Stimulated activated naive CD8-positive, alpha-beta T cell treated with anti-CD3 and anti-CD28 coated beads, Interleukin-15, Interleukin-2, amounts not matched to agents 100 U/mL and 50 U/mL, for 24 hours (primary cell): ENCODE data around the gene AOPEP.

Experiments
- ATAC-seq: fragments of 150-1000 bp; cut with Tn5 transposase; one replicate; pipeline ENCODE4 v1.10.0; 2021
- DNase-seq: peaks from one replicate; pipeline ENCODE4 v3.0.0; 2021

Gene AOPEP

DNA sequence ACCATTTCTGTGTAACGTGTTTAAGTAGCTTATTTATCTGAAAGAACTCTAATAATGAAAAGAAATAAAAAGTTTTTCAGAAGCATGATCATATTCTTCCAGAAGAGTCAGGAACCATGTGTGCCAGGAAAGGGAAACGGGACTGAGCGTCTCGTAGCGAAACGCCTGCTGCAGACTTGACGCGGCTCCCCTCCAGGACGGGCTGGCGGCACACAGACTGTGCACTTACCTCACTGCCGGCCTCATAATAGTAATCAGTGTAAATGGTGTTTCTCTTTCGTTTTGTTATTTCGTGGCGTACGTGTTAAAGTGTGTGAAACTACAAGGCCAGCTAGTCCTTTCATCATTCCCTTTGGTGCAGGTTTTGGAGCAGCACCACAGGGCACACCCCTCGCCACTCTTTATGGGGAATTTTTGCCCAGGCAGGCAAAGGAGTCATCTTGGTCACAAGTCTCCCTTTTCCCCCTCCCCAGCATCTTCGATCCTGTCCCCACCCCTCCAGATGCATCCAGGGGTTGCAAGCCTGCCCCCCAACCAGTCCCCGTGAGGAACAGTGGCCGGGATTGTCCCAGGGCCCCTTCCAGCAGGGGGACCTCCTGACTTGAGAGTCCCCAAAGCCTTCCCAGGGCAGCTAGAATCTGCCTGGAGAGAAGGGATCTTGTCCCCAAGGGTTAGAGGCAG, 357.9 kb downstream of the AOPEP start:
- no peak for ATAC-seq

DNA sequence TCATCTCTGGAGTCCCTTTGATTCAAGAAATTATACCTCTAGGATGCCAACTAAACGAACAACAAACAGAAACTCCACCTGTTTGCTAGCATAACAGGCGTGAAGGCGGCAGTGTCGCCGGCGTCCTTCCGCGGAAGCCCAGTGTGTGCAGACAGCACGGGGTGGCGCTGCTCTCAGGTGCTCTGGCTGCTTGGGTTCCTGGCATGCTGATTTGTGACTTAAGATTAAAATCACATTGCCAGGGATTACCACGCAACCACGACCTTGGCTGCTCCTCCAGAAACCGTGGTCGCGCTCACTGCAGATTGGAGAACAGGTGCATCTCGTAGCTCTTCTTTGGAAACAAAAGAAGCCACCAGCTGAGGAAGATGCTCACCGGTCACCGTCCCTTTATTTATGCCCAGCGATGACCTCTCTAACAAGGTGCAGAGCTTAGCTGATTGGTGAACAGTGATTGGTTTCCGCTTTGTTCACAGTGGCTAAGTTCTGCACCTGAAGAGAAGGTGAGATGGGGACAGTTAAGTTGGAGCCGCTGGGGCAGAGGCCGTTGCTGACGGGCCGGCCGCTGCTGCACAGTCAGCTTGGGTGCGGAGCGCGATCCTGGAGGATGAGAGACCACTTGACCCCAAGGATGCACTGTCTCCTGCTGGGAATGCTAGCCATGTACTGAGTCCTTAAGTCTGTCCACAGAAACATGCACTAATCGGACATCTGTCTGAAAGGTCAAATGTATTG, 358.7 kb downstream of the AOPEP start:
- ATAC-seq, result no peak

More for the DNA sequence above, 357.9 kb downstream of the AOPEP start:
- no peak for DNase-seq

DNA sequence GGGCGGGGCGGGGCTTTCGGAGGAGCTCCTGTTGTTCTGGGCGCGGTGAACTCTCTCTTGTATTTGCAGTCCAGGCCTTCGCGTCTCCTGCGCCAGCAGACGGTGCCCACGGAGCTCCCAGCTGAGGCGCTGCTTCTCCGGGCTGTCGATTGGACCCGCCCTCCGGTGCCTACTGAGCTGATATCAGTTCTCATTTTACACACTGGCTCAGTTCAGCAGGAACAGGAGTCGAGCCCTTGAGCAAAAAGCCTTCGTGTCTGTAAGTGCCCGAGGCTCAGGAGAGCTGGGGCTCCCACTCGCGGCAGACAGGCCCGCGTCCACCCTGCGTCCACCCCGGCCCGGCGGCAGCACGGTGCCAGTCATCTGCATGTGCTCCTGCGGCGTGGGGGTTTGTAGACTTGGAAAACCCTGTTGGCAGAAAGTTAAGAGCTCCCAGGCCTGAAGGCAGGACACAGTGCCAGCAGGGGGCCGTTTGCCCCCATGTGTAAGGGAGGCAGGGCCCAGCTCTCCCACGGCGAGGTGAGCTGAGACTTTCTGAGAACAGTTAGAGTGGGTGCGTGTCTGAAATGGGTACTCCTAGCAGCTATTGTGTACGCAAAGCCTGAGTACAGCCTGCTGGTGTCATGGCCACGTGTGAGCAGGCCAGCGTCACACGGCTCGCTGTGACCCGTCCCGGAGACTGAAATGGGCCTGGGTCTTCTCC, 359.5 kb downstream of the AOPEP start:
- ATAC-seq (no peak), DNase-seq (no peak)

More for the DNA sequence above, 358.7 kb downstream of the AOPEP start:
- DNase-seq, result no peak

DNA sequence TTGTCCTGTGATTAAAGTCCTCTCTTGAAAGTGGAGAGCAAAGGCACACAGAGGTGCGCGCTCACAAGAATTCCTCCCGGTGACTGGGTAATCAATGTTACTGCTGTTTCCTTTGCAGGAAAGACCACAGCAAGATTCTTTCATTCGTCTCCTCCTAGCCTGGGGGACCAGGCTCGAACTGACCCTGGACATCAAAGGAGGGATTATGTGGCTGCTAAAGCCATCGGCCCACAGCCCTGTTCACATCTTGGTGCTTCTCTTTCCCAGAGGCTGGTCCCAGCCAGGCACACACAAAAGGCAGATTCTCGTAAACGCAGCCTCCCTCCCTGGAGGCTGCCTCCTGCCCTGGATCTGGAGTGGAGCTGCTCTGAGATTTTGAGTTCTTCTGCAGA, 360.1 kb downstream of the AOPEP start:
- DNase-seq (no peak), ATAC-seq (no peak)

DNA sequence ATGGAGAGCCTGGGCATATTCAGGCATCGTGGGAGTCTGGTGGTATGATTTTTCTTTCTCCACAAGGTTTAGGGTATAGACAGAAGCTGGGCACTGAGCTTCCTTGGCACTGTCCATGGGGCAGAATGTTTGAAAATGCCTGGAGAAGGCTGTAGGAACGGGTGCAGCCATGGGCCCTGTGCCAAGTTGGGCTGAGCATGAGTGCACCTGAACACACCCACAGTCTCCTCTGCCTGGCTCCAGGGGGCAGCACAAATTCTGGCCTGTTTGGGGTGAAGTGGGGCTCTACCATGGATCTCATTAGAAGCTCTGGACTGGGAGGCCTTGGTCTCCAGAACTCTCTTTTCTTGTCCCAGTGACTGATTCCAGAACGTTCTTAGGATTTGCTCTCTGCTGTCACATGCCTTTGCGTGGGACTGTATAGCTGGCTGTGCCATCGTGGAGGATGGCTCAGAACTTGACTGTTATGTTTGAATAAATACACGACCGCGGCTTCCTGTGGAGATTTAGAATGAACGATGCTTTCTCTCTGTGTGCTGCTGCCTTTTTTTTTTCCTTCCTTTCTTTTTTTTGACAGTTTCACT, 361.3 kb downstream of the AOPEP start:
- ATAC-seq (no peak), DNase-seq (no peak)

DNA sequence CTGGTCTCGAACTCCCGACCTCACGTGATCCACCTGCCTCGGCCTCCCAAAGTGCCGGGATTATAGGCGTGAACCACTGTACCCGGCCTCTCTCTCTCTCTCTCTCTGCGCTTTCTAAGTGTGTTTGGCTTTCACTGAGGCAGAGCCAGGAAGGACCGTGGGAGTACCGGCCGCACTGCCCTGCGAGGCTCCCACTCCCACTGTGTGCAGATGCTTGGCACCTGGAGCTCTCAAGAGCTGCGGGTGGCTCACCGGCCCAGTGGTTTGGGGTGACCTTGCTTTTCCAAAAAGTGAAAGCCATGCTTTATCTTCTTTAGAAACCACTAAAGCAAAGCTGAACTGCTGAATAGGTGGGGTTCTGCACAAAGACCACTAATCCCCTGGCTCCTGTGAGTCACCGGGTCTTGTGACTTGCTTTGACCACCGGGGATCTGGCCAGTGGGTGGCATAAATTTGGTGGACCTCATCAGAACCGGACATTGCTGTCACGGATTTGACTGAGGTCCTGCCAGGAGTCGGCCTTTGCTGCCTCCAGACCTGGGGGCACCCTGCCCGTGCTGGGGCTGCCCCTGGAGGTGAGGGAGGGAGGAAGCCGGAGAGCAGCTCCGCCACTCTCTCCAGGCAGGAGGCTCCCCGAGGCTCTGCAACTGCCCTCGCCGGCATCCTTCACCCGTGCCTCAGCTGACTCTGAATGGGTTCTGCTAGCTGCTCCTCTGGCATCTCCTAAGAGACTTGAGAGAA, 362.1 kb downstream of the AOPEP start:
- no peak for ATAC-seq
- DNase-seq, result no peak

DNA sequence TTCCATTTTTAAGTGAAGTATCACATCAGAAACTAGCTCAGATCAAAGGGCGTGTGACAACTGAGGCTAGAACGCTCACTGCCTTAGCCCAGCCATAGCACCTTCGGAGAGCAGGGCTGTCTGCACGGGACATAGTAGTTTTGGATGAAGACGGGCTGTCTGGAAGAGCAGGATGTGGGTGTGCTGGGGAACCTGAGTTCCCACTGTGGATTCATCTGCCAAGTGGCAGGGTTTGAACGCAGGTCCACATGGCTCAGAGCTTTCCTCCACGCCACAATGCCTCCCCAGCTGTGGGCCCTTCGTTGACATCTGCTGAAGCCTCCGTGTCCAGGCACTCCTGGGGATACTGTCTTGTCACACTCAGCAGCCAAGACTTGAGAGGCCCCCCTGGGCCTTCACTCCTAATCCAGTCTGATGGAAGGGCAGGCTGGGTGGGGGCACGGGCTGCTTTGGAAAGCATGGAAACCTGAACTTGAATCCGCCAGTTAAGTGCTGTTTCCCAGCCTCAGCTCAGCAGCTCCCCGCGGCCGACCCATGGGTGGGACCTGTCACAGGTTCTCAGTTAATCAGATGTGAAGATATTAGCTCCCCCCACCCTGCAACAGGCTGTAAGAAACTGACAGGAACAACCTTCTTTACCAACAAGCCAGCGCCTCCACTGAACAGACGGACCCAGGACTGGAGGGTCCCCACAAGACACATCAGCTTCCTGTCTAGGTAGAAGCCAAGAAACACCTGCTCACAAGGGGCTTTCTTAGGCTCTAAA, 362.9 kb downstream of the AOPEP start:
- no peak for ATAC-seq

DNA sequence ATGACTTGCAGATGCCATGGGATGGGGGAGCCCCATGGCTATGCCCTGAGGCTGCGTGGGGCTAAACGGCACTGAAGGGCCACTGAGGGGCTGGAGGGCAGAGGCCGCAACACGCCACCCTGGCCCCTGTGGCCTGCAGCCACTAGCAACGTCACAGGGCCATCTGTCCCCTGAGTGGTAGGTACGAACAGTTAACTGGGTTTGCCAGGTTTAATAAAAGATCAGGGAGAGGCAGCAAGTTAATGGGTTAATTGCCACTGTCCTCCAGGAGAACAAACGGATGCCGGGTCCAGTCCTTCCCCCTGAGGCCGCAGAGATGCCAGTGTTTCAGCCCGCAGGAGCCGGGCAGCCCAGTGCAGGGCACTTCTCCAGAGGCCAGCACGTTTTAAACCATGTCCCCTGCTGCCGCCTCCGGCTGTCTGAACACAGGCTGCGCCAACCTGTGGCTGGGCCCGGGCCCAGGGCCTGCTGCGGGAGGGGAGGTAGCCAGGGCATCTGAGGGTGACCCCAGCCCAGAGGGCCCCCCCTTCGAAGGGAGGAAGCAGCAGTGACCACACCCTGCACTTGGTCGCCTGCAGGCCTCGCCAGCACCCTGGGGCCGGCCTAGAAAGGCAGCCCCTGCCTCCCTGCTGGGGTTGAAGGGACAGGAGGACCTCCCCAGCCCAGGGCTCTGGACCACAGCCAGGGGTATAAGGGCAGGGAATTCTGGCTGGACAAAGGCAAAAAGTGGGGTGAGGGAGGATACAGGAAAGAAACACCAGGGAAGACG, 363.7 kb downstream of the AOPEP start:
- no peak for DNase-seq
- no peak for ATAC-seq

More for the DNA sequence above, 362.9 kb downstream of the AOPEP start:
- DNase-seq, result no peak

DNA sequence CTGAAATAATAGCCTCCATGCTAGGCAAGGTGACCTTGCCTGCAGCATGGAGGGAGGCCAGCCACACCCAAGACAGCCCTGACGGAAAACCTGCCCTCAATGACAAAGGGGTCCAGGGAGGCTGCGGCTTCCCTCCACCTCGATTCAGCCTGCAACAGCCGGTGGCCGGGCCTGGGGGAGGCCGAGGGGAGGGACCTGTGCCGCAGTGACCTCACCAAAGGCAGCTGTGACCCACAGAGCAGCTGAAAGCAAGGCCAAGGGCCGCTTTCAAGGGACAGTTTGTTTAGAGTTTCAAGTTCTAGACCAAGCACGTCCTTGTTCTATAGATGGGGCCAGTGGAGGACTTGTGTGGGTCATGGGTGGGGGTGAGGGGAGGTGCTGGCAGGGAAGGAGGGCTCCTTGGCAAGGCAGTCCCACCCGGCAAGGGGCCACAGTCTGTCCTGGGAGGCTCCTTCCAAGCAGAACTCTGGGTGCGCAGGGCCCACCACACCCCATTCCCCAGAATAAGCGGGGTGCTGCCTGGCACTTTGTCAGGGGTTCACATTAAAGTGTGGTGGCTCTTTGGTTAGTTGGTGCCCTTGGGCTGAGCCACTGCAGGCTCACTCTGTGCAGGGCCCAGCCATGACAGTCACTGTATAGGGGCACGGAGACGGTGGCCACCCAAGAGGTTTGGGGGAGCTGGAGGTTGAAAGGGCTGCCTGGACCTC, 364.5 kb downstream of the AOPEP start:
- DNase-seq, result no peak
- ATAC-seq, result no peak

DNA sequence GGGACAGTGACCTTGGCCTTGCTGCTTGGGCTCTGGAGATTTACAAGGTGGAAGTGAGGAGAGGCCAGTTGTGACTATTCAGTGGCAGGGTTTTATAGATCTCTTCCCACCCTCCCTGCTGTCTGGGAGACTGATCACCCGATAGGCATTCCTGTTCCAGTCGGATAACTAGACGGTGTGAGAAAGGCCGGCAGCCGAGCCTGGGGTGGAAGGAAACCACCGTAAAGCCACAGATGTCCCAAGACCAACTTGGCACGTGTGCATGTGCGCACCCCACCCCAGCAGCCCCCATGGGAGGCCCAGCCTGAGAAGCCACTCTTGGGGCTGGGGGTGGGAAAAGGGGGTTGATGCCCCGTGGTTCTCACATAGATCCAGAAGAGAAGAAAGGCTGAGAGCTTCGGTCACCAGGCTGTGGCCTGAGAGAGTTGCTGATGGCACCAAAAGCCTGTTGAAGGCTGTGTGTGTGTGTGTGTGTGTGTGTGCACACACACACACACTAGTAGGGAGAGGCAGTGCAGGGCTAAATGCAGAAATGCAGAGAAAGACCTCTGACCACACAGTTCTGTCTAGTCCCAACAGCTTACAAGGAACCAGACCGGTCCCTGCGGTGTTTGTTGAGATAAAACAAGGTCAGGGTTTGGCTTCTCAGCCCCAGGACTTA, 365.2 kb downstream of the AOPEP start:
- ATAC-seq (no peak), DNase-seq (no peak)

DNA sequence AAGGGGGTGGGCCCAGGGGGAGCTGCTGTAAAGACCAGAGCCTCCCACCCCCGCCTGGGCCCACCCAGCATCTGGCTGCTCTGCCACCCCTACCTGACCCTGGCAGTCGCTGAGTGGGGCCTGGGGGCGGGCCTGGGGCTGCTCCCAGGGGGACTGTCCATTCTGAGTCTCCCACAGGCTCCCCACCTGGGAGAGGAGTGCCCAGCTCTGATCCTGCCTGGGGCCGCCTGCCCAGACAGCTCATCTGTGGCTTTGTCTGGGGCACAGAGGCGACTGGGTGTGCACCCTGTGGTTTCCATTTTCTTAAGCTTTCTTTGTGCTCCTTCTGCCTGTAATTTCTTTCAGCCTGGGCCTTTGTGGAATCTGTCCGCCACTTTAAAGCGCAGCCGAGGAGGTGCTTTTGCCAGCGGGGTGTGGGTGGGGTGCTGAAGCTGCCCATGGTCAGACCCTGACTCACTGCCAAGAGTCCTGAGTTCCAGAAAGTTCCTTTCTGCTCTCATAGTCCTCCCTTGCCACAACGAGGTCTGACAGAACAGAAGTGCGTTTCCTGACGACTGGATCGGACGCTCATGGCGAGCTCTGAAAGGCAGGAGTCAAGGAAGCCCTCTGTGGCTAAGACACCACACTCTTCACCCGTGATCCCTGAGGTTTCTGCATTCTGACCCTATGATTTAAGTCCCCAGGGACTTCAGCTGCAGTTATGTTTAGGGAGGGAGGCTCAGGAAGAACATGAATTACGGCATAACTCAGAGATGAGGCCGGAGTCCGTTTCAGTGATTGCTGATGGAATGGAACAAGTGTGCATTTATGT, 366.0 kb downstream of the AOPEP start:
- DNase-seq, result no peak

DNA sequence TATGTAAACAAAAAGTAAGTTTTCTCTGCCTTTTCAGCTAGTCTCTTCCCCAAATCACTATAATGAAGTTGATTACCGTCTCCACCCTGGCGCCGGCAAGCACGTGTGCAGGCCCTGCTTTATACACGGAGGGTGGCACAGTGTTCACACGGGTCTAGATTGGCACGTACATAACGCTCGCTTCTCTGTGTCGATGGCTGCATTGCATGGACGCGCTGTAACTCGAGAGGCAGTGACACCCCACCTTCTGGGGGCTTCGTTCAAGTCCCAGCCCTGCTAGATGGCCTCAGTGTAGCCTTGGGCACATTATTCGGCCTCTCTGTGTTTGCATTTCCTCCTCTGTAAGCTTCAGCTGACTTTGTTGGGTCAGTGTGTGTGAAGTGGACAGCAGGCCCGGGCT, 367.1 kb downstream of the AOPEP start:
- no peak for DNase-seq
- ATAC-seq, result no peak

More for the DNA sequence above, 366.0 kb downstream of the AOPEP start:
- ATAC-seq, result peak; percentile 31

DNA sequence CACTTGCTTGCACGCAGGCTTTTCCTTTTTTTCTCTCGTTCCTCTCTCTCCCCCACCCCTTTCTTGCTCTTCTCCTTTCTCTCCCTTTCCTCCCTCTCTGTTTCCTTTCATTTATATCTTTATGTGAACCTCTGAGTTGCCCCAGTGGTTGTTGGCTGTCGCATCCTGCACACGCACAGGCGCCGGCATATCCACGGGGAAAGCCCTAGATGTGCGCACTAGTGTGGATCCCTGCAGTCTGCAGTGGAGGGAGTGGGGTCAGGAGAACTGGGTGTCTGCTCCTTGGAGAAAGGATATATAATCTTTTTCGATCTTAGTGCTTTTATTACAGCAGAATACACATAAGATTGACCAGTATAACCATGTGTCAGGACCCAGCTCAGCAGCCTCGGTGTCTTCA, 367.5 kb downstream of the AOPEP start:
- no peak for DNase-seq
- no peak for ATAC-seq

DNA sequence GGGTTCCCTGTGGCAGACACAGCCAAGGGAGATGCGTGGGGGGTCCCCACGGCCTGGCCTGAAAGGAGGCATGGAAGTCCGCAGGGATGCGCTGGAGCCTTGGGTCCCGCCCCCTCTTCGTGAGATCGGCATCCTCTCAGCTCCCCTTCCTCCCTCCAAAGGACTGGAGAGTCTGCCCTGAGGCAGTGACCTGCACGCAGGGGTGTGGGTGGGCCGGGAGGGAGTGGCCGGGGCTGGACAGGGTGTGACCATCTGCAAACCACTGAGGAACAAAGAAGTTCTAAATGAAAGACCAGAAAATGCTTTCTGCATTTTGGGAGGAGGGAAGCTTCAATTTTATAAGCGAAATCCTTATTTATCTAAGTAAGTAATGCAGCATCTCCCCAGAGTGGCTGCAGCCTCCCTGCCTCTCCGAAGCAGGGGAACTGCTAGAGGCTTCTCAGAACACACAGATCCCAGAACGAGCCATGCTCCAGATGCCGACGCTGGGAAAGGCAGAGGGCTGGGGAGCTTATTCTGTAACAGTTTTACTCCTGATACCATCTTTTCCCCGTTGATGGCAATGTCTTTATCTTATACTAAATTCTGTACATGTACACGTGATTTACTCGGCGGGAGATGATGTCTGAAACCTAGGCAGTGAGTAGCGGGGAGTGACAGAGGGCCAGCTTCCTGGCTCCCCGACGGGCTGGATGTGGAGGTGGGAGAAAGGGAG, 369.3 kb downstream of the AOPEP start:
- no peak for ATAC-seq
- DNase-seq, result no peak

DNA sequence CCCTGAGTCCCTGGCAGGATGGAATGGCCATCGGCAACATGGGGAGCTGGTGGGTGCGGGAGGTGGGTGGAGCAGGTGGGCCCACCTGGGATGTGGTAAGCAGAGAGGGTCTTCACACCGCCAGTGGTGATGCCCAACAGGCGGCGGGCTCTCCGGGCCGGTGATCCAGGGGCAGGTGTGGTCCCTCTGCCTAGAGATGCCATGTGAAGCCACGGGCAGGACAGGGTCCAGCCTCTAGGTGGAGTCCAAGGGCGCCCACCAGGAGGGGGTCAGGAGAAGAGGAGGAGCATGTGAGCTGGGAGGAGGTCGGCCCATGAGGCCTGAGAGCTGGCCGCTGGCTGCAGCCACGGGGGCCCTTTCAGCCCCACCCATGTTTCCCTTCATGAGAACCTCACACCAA, 369.9 kb downstream of the AOPEP start:
- ATAC-seq, result no peak
- no peak for DNase-seq

DNA sequence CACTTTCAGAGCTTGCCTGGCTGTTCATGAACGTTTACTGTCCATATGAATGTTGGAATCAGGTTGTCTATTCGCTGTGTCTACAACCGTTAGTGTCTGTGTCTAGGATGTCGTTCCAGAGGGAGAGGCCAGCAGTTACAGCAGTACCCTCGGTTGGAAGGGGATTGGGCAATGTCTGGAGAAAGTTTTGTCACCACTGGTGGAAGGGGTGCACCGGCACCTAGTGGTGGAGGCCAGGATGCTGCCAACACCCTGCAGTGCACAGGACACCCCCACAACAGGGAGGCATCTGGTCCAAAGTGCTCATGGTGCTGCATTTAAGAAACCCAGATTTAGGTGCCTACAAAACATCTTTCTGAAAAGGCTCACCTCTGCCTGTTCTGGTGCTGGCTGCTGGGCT, 370.3 kb downstream of the AOPEP start:
- no peak for ATAC-seq
- DNase-seq, result no peak

DNA sequence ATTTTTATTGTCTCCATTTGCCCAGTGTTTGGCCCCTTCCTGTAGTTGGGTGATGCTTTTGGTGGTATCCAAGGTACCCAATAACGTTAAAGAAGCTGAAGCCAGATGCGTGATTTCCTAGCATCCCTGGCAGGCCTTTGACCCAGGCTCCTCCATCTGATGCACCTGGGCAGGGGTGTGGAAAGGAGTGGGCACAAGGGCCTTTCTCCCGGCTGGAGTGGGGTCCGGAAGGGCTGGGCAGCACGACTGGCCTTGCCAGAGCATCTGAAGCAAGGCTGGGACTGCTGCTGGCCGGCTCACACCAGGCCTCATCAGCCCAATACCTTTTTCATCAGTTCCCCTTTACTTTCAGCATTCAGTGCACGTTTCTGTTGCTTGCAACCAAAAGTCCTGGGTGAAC, 370.8 kb downstream of the AOPEP start:
- DNase-seq (no peak), ATAC-seq (no peak)

DNA sequence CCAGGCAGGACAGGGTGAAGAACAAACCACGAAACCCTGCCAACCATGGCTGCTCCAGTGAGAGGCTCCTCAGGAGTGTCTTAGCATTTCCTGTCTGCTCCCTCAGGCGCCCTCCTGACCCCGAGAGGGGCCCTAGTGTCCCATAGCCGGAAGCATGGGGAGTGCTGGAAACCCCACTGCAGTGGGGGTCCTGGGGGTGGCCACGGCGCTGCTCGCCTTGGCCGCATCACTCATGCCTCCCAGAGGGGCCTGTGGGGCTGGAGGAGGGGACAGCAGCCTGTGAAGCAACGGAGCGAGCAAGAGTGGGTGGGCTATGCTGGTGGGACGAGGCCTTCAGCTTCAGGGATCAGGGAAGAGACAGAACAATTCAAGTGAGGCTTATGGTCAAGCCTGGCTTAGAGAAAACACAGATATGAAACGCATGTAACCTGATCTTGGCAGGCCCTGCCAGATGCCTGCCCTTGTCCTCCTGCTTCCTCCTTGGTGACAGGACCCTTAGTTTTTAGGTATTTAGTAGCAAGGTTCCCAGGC, 372.0 kb downstream of the AOPEP start:
- DNase-seq, result no peak
- ATAC-seq, result no peak
